ENCODE results near the gene NRXN3. TPM values are rescaled to one million over a fixed set of nuclear protein-coding genes. Genes with fewer than 3 reads are reported as not detected.

NRXN3 gene
- total RNA-seq, 1 experiment from 2014 or later: not detected

GRCh38 chr14:79090641-79091180, 920.5 kb downstream of the NRXN3 start:
- no peak for DNase-seq (ENCODE audit: low read depth, low spot score)
- H3K27me3 ChIP-seq (ENCODE audit: control insufficient read depth, insufficient read depth, low read length): no peaks in the 10 kb centered on the region
- intact Hi-C loops (cut with micrococcal nuclease; ENCODE audit: unreplicated experiment): no loop called here
- no TSS peak for BruUV-seq (replicated peaks)
- H3K9me3 ChIP-seq (ENCODE audit: control insufficient read depth, insufficient read depth, low read depth, low read length): no peaks in the 10 kb centered on the region
- H3K27ac ChIP-seq (ENCODE audit: low read length): no peak overlapping the region
- ATAC-seq: no peak
- CTCF ChIA-PET: no interaction called here
- no peaks in the 10 kb centered on the region for H3K36me3 ChIP-seq (ENCODE audit: control insufficient read depth, insufficient read depth, low read length)
- in situ Hi-C loops (cut with HindIII; ENCODE audit: low pct_unique_long_range_greater_than_20kb, low sequenced_read_pairs): no loop called here
- H3K4me1 ChIP-seq (ENCODE audit: control insufficient read depth, insufficient read depth, low read length): no peaks in the 10 kb centered on the region
- H3K4me3 ChIP-seq (ENCODE audit: low read depth in 2 of 2, low read length in 2 of 2): no peak overlapping the region
- TF ChIP-seq REST (IDR thresholded peaks at IDR 0.05; ENCODE audit: insufficient read depth in 1 of 2, low read depth in 2 of 2, low read length in 1 of 2) (no peak), TCF7L2 (IDR thresholded peaks at IDR 0.05; ENCODE audit: low read depth, low read length) (no peak), SIN3A (IDR thresholded peaks at IDR 0.05; ENCODE audit: borderline replicate concordance, insufficient read depth, low read depth, low read length) (no peak), POLR2AphosphoS5 (IDR thresholded peaks at IDR 0.05; ENCODE audit: low read depth, low read length) (no peak)
- POLR2A ChIA-PET: no interaction called here

GRCh38 chr14:79091381-79091963, 921.3 kb downstream of the NRXN3 start:
- Histone ChIP-seq H3K27me3 (ENCODE audit: control insufficient read depth, insufficient read depth, low read length) (no peaks in the 10 kb centered on the region), H3K27ac (ENCODE audit: low read length) (no peak overlapping the region), H3K4me1 (ENCODE audit: control insufficient read depth, insufficient read depth, low read length) (no peaks in the 10 kb centered on the region), H3K36me3 (ENCODE audit: control insufficient read depth, insufficient read depth, low read length) (no peaks in the 10 kb centered on the region), H3K4me3 (ENCODE audit: low read depth in 2 of 2, low read length in 2 of 2) (no peak overlapping the region), H3K9me3 (ENCODE audit: control insufficient read depth, insufficient read depth, low read depth, low read length) (no peaks in the 10 kb centered on the region)
- in situ Hi-C loops (cut with HindIII; ENCODE audit: low pct_unique_long_range_greater_than_20kb, low sequenced_read_pairs): no loop called here
- TF ChIP-seq POLR2AphosphoS5 (IDR thresholded peaks at IDR 0.05; ENCODE audit: low read depth, low read length) (no peak), REST (IDR thresholded peaks at IDR 0.05; ENCODE audit: insufficient read depth in 1 of 2, low read depth in 2 of 2, low read length in 1 of 2) (no peak), CTCF (IDR thresholded peaks at IDR 0.05) (no peak), SIN3A (IDR thresholded peaks at IDR 0.05; ENCODE audit: borderline replicate concordance, insufficient read depth, low read depth, low read length) (no peak), TCF7L2 (IDR thresholded peaks at IDR 0.05; ENCODE audit: low read depth, low read length) (no peak)
- DNase-seq (ENCODE audit: low read depth, low spot score): no peak
- no peak for ATAC-seq
- POLR2A ChIA-PET: no interaction called here
- BruUV-seq (replicated peaks): no TSS peak
- CTCF ChIA-PET: no interaction called here
- intact Hi-C loops (cut with micrococcal nuclease; ENCODE audit: unreplicated experiment): no loop called here

All from Panc1 (cell line).